PC-3 (cell line): ENCODE data around the gene LDLR. TPM values are rescaled to one million over a fixed set of nuclear protein-coding genes. Genes with fewer than 3 reads are reported as not detected.

Experiments
- ATAC-seq: fragments of 200-7000 bp; cut with Tn5 transposase; 2 replicates; pipeline ENCODE4 v1.9.1; 2020; ENCODE audit warnings: mild to moderate bottlenecking, moderate library complexity
- BruUV-seq: library from RNA; stranded (reverse); fragments of 400-500 nt; replicated peaks from 2 replicates; lab custom pipeline; 2021; lab: Mats Ljungman, UMichigan
- CTCF ChIA-PET: fragments of 300-600 bp; sonication (Branson Sonifier 250); formaldehyde crosslinking; loops from one replicate; lab custom pipeline; 2022; ENCODE audit warnings: antibody characterized with exemption; lab: Charles Lee
- POLR2A ChIA-PET: fragments of 300-600 bp; sonication (Branson Sonifier 250); formaldehyde crosslinking; loops from one replicate; lab custom pipeline; 2022; ENCODE audit warnings: antibody characterized with exemption; ENCODE audit not compliant: unreplicated experiment; lab: Charles Lee
- DNase-seq: peaks from one replicate; pipeline ENCODE4 v3.0.0-alpha.2; 2015
- H2AFZ ChIP-seq: fragments of 300-600 bp; sonication (generic); 2 replicates; pipeline ENCODE4 v1.6.0; 2016; ENCODE audit warnings: antibody characterized with exemption, low read length
- H3F3A ChIP-seq: fragments of 300-600 bp; sonication (generic); one replicate; pipeline ENCODE4 v1.6.0; 2017; ENCODE audit warnings: antibody characterized with exemption, low read length, control low read depth, mild to moderate bottlenecking; ENCODE audit not compliant: unreplicated experiment
- H3K27ac ChIP-seq: fragments of 300-600 bp; sonication (generic); 2 replicates; pipeline ENCODE4 v1.5.1; 2016; ENCODE audit warnings: mild to moderate bottlenecking, low read length
- H3K27me3 ChIP-seq: fragments of 300-600 bp; sonication (generic); 2 replicates; pipeline ENCODE4 v1.6.1; 2016; ENCODE audit warnings: low read length, mixed read lengths
- H3K36me3 ChIP-seq: fragments of 300-600 bp; sonication (generic); 2 replicates; pipeline ENCODE4 v1.6.1; 2016; ENCODE audit warnings: low read depth, mixed run types, low read length, mixed read lengths
- H3K4me1 ChIP-seq: fragments of 300-600 bp; sonication (generic); 2 replicates; pipeline ENCODE4 v1.5.1; 2016; ENCODE audit warnings: low read length; ENCODE audit not compliant: insufficient read depth
- H3K4me2 ChIP-seq: fragments of 300-600 bp; sonication (generic); 2 replicates; pipeline ENCODE4 v1.6.0; 2016; ENCODE audit warnings: low read length
- H3K4me3 ChIP-seq: fragments of 300-600 bp; sonication (generic); 2 replicates; pipeline ENCODE4 v1.5.1; 2016; ENCODE audit warnings: mild to moderate bottlenecking, low read length, mixed read lengths
- H3K79me2 ChIP-seq: fragments of 300-600 bp; sonication (generic); 2 replicates; pipeline ENCODE4 v1.6.1; 2017; ENCODE audit warnings: low read length, mixed read lengths
- H3K9ac ChIP-seq: fragments of 300-600 bp; sonication (generic); 2 replicates; pipeline ENCODE4 v1.6.0; 2016; ENCODE audit warnings: mild to moderate bottlenecking, low read length
- H3K9me2 ChIP-seq: fragments of 300-600 bp; sonication (generic); replicated peaks from 2 replicates; pipeline ENCODE4 v1.6.1; 2016; ENCODE audit warnings: mixed run types, low read length, mixed read lengths
- H3K9me3 ChIP-seq: fragments of 300-600 bp; sonication (generic); 2 replicates; pipeline ENCODE4 v1.6.1; 2016; ENCODE audit warnings: low read length, mixed read lengths
- H4K20me1 ChIP-seq: fragments of 300-600 bp; sonication (generic); 2 replicates; pipeline ENCODE4 v1.6.1; 2016; ENCODE audit warnings: low read length, mixed read lengths
- CTCF ChIP-seq: fragments of 300-600 bp; sonication (generic); conservative IDR thresholded peaks from 2 replicates; pipeline ENCODE4 v1.5.1; 2017; ENCODE audit warnings: antibody characterized with exemption, low read depth, mild to moderate bottlenecking, low read length
- EZH2 ChIP-seq: fragments of 300-600 bp; sonication (generic); IDR thresholded peaks from one replicate; pipeline ENCODE4 v1.6.1; 2017; ENCODE audit warnings: antibody characterized with exemption, mild to moderate bottlenecking, low read length; ENCODE audit not compliant: unreplicated experiment
- EZH2phosphoT487 ChIP-seq: fragments of 300-600 bp; sonication (generic); IDR thresholded peaks from 2 replicates; pipeline ENCODE4 v1.6.1; 2018; ENCODE audit warnings: mild to moderate bottlenecking, antibody characterized with exemption, low read length, borderline replicate concordance
- intact Hi-C: fragments of 100-400 bp; cut with micrococcal nuclease; formaldehyde crosslinking; loops from 2 replicates; pipeline ENCODE4 v1.9.0; 2023
- total RNA-seq: library from RNA; depleted of rRNA; stranded (reverse); fragments of >200 nt; gene quantifications from 2 replicates; pipeline ENCODE4 v1.2.3, GENCODE V29; 2014

LDLR gene
- total RNA-seq, 1 experiment from 2014 or later: 302 TPM

GRCh38 chr19:11131471-11131870 is 42.2 kb downstream of the LDLR start:
- Histone ChIP-seq H3K4me1 (no peaks in the 10 kb centered on the region), H4K20me1 (peaks cover 34% of the 10 kb centered on the region), H3K4me2 (no peak overlapping the region), H2AFZ (no peak overlapping the region), H3K36me3 (peaks cover 60% of the 10 kb centered on the region), H3K79me2 (no peaks in the 10 kb centered on the region), H3K9ac (no peak overlapping the region), H3K4me3 (no peak overlapping the region), H3K27me3 (no peaks in the 10 kb centered on the region), H3K27ac (no peak overlapping the region), H3K9me3 (no peaks in the 10 kb centered on the region), H3F3A (peaks cover 50% of the 10 kb centered on the region), H3K9me2 (no peaks in the 10 kb centered on the region)
- TSS peak; percentile 51 for BruUV-seq
- no peak for TF ChIP-seq EZH2phosphoT487
- TF ChIP-seq EZH2: no peak
- TF ChIP-seq CTCF: no peak
- no peak for ATAC-seq
- ChIA-PET POLR2A (no interaction called here), CTCF (no interaction called here)
- no peak for DNase-seq
- intact Hi-C loops: loop anchor here (2.0 kb wide), 1 partner anchor 95 kb away; no protein-coding TSS in a partner anchor

- POLR2A ChIA-PET: no interaction called here
- H3K36me3 ChIP-seq: peaks cover 15% of the 10 kb centered on the region
- no peaks in the 10 kb centered on the region for H3K9me3 ChIP-seq
- intact Hi-C loops: no loop called here
- H3K79me2 ChIP-seq: no peaks in the 10 kb centered on the region
- H3K27ac ChIP-seq: no peak overlapping the region; the same call in 1 of the 2 replicates
- H3K4me1 ChIP-seq: peaks cover 33% of the 10 kb centered on the region
- DNase-seq (no peak), ATAC-seq (no peak)
- no TSS peak for BruUV-seq
- CTCF ChIA-PET: interaction anchor here (0.8 kb wide), 1 partner anchor 10 kb away, joined by 4 read pairs; no protein-coding TSS in a partner anchor
- no peaks in the 10 kb centered on the region for H3K9me2 ChIP-seq
- peak overlapping the region; percentile 75 for H3K4me2 ChIP-seq
- no peak overlapping the region for H2AFZ ChIP-seq
- peaks cover 5% of the 10 kb centered on the region for H4K20me1 ChIP-seq
- no peak for TF ChIP-seq CTCF
- no peak for TF ChIP-seq EZH2
- no peak for TF ChIP-seq EZH2phosphoT487
- peak overlapping the region; percentile 47; the same call in 1 of the 2 replicates for H3K4me3 ChIP-seq
- no peaks in the 10 kb centered on the region for H3K27me3 ChIP-seq
- peaks cover 12% of the 10 kb centered on the region for H3F3A ChIP-seq
- H3K9ac ChIP-seq: no peak overlapping the region
Measured at GRCh38 chr19:11136400-11137101, 47.3 kb downstream of the LDLR start.
